Osteocyte (in vitro differentiated cells): ENCODE data around the gene TMEM95. TPM values are rescaled to one million over a fixed set of nuclear protein-coding genes. Genes with fewer than 3 reads are reported as not detected.

Source experiments
- DNase-seq: peaks from one replicate; pipeline ENCODE4 v3.0.0; 2021; ENCODE audit warnings: mixed read lengths; ENCODE audit not compliant: unreplicated experiment; ENCODE audit errors: extremely low spot score
- H3K27ac Mint-ChIP-seq: one replicate; pipeline ENCODE4 v1.8.0; 2021; ENCODE audit warnings: mild to moderate bottlenecking, mixed read lengths; ENCODE audit not compliant: unreplicated experiment
- H3K27me3 Mint-ChIP-seq: one replicate; pipeline ENCODE4 v1.8.0; 2021; ENCODE audit warnings: mixed read lengths; ENCODE audit not compliant: unreplicated experiment
- H3K36me3 Mint-ChIP-seq: one replicate; pipeline ENCODE4 v1.8.0; 2021; ENCODE audit warnings: mixed read lengths; ENCODE audit not compliant: unreplicated experiment
- H3K4me1 Mint-ChIP-seq: one replicate; pipeline ENCODE4 v1.8.0; 2021; ENCODE audit warnings: mixed read lengths; ENCODE audit not compliant: unreplicated experiment
- H3K4me3 Mint-ChIP-seq: one replicate; pipeline ENCODE4 v1.8.0; 2021; ENCODE audit warnings: mild to moderate bottlenecking, moderate library complexity, mixed read lengths; ENCODE audit not compliant: unreplicated experiment
- H3K9me3 Mint-ChIP-seq: one replicate; pipeline ENCODE4 v1.8.0; 2021; ENCODE audit warnings: mixed read lengths; ENCODE audit not compliant: unreplicated experiment
- total RNA-seq: library from RNA; stranded (reverse); gene quantifications from 2 replicates; pipeline ENCODE4 v1.2.1, GENCODE V29; 2021
- TF ChIP-seq, protein P1 (sequence below): fragments of 200-600 bp; sonication (generic); IDR thresholded peaks from 2 replicates; pipeline ENCODE4 v1.5.0; 2021; ENCODE audit warnings: antibody characterized with exemption, mild to moderate bottlenecking, moderate library complexity

Gene TMEM95
- total RNA-seq, 1 donor from 2014 or later, result not detected

DNA sequence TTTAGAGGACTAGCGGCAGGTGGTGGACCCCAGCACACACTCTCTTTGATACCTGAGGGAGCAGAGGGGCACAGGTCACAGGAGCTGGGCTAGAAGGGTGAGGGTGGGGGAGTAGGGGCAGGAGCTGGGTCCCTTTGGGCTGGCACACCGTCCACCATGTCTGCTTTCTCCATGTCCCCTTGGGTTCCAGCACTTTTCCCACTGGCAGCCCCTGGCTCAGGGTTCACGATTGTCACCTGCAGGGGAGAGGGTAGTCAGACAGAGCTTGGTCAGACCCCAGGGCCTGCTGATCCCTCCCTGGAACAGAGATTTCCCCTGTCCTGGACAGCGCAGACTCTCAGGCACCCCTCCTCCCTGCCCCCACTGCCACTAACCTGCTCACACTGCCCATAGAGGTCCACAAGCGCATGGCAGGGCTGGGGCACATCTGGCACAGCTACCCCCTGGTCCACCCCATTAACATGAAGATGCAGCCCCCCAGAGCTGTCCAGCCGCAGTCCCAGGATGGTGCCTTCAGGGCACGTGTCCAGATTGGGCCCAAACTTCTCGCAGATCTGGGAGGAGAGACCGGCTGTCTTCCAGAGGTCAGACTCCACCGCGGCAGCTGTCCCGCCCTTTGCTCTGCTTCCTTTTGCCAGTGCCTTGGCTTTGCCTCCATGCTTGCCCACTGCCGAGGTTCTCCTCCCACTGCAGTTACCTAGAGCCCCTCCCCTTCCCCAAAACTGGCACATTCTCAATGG, 36.7 kb upstream of the TMEM95 start:
- DNase-seq, result no peak
- H3K27me3 Mint-ChIP-seq, result no peaks in the 10 kb centered on the region

DNA sequence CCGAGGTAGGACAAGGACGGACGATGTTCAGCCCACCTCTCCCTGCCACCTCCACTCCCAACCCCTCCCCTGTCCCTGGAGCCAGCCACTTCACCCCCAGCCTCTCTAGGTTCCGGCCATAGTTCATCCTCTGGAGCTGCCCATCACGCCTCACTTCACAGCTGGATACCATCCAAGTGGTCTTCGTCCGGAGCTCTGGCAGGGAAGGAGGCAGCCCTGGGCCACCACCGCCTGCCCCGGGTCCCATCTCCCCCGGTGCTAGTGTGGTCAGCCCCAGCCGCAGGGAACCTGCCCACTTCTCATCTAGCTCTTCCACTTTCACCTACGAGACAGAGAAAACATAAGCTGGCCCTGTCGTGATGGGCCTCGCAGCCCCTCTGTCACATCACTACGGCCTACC, 33.5 kb upstream of the TMEM95 start:
- H3K4me3 Mint-ChIP-seq, result no peak overlapping the region
- no peaks in the 10 kb centered on the region for H3K27me3 Mint-ChIP-seq
- H3K27ac Mint-ChIP-seq, result no peak overlapping the region

More for the DNA sequence above, 36.7 kb upstream of the TMEM95 start:
- Mint-ChIP-seq H3K4me1 (peaks cover 15% of the 10 kb centered on the region), H3K9me3 (no peaks in the 10 kb centered on the region), H3K27ac (no peak overlapping the region), H3K36me3 (peaks cover 23% of the 10 kb centered on the region), H3K4me3 (no peak overlapping the region)
- TF ChIP-seq, protein P1, sequence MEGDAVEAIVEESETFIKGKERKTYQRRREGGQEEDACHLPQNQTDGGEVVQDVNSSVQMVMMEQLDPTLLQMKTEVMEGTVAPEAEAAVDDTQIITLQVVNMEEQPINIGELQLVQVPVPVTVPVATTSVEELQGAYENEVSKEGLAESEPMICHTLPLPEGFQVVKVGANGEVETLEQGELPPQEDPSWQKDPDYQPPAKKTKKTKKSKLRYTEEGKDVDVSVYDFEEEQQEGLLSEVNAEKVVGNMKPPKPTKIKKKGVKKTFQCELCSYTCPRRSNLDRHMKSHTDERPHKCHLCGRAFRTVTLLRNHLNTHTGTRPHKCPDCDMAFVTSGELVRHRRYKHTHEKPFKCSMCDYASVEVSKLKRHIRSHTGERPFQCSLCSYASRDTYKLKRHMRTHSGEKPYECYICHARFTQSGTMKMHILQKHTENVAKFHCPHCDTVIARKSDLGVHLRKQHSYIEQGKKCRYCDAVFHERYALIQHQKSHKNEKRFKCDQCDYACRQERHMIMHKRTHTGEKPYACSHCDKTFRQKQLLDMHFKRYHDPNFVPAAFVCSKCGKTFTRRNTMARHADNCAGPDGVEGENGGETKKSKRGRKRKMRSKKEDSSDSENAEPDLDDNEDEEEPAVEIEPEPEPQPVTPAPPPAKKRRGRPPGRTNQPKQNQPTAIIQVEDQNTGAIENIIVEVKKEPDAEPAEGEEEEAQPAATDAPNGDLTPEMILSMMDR, result no peak

DNA sequence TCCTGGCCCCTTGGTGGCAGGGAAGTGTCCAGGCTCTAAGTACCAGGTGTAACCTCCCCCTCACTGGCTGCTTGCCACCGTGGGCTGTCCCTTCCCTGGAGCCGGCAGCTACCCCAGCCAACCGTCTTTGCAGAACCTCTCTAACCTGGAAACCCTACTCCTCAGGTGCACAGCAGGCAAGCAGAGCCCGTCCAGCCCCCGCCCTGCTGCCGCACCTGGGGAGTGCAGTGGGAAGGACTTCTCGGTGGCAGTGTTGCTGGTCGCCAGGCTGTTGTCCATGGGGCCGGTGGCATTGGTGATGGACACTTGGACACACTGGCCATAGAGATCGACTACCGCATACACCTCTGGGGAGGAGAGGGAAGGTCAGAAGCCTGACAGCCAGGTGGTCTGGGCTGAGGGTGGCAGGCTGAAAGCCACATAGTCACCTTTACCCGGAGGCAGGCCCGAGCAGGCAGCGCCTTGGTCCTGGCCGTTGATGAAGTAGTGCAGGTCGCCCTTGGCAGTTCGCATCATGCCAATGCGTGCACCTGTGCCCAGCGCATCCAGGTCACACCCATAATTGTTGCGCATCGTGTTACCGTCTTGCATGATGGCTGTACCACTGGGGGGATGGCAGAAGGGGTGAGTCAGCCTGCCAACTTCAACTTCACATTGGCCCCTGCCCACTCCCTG, 32.3 kb upstream of the TMEM95 start:
- H3K4me3 Mint-ChIP-seq, result no peak overlapping the region
- H3K9me3 Mint-ChIP-seq, result no peaks in the 10 kb centered on the region
- DNase-seq, result no peak
- peaks cover 15% of the 10 kb centered on the region for H3K36me3 Mint-ChIP-seq
- peaks cover 1% of the 10 kb centered on the region for H3K4me1 Mint-ChIP-seq
- no peaks in the 10 kb centered on the region for H3K27me3 Mint-ChIP-seq
- no peak overlapping the region for H3K27ac Mint-ChIP-seq
- TF ChIP-seq, protein P1, result no peak

More for the DNA sequence above, 33.5 kb upstream of the TMEM95 start:
- H3K4me1 Mint-ChIP-seq, result peaks cover under 1% of the 10 kb centered on the region
- H3K36me3 Mint-ChIP-seq, result peaks cover 20% of the 10 kb centered on the region
- no peak for DNase-seq
- H3K9me3 Mint-ChIP-seq, result no peaks in the 10 kb centered on the region
- TF ChIP-seq, protein P1, result no peak

- Mint-ChIP-seq H3K4me3 (no peak overlapping the region), H3K27ac (no peak overlapping the region), H3K27me3 (no peaks in the 10 kb centered on the region), H3K36me3 (peaks cover 12% of the 10 kb centered on the region), H3K4me1 (peaks cover 13% of the 10 kb centered on the region), H3K9me3 (no peaks in the 10 kb centered on the region)
- DNase-seq, result no peak
- TF ChIP-seq, protein P1, result peak; percentile 78
Observed at GRCh38 chr17:7323731-7324437, 31.1 kb upstream of the TMEM95 start.

DNA sequence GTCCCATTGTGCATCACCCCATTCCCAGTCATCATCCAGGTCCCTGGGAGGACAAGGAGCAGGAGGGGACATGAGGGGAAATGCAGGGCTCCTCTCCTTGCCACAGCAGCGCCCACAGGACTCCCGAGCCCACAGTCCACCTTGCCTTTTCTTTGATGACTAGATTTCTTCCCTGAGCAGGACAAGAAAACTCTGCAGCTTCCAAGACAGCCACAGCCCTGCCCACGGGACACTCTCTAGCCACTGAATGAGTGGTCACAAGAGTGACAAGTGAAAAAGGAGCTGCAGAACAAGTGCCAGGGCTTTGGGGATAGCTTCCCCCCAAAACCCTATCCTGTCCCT, 30.5 kb upstream of the TMEM95 start:
- H3K27me3 Mint-ChIP-seq, result no peaks in the 10 kb centered on the region
- H3K4me3 Mint-ChIP-seq, result no peak overlapping the region

More for the DNA sequence above, 30.5 kb upstream of the TMEM95 start:
- Mint-ChIP-seq H3K4me1 (peaks cover 13% of the 10 kb centered on the region), H3K36me3 (peaks cover 12% of the 10 kb centered on the region), H3K9me3 (no peaks in the 10 kb centered on the region), H3K27ac (no peak overlapping the region)
- TF ChIP-seq, protein P1, result peak; percentile 10
- no peak for DNase-seq
